ENCODE results near the gene FCGR2B. TPM values are rescaled to one million over a fixed set of nuclear protein-coding genes. Genes with fewer than 3 reads are reported as not detected.

Gene FCGR2B
- total and polyA plus RNA-seq, 2 of the 13 experiments (the other 11 are each of a cell fraction or from before 2014, with no cell fraction given), result not detected

GRCh38 chr1:161688946-161689345 is 26.0 kb downstream of the FCGR2B start:
- ChIA-PET POLR2A (no interaction called here), CTCF (ENCODE audit: low intra/inter-chr PET ratio, low total read pairs) (no interaction called here)

More at GRCh38 chr1:161688946-161689345, 26.0 kb downstream of the FCGR2B start:
- Histone ChIP-seq H3K36me3 (replicated peaks in 1 of 2; ENCODE audit: control insufficient read depth in 1 of 2, insufficient read depth in 2 of 2, low read length in 2 of 2) (no peaks in the 10 kb centered on the region), H3K4me1 (ENCODE audit: insufficient read depth, low read length) (no peaks in the 10 kb centered on the region), H3K27ac (ENCODE audit: extremely low read length, insufficient read depth, low read length) (no peak overlapping the region), H3K79me2 (ENCODE audit: insufficient read depth, low read length) (no peaks in the 10 kb centered on the region), H3K4me2 (ENCODE audit: low read depth, low read length) (no peak overlapping the region), H3K4me3 (replicated peaks in 1 of 3; ENCODE audit: insufficient read depth in 1 of 3, low read depth in 2 of 3, low read length in 3 of 3) (no peak overlapping the region), H4K20me1 (ENCODE audit: insufficient read depth, low read length) (no peaks in the 10 kb centered on the region), H3K27me3 (ENCODE audit: control insufficient read depth in 1 of 2, insufficient read depth in 2 of 2, low read length in 2 of 2) (no peaks in the 10 kb centered on the region), H3K9me3 (ENCODE audit: low read length) (no peaks in the 10 kb centered on the region), H2AFZ (ENCODE audit: low read length) (no peak overlapping the region), H3K9ac (ENCODE audit: insufficient read depth, low read depth, low read length) (no peak overlapping the region)
- DNase-seq (ENCODE audit: low spot score) (no peak), FAIRE-seq (no peak), ATAC-seq (no peak)
- intact Hi-C loops (cut with micrococcal nuclease; ENCODE audit: unreplicated experiment), result no loop called here
- no peak for TF ChIP-seq MBNL3 (CRISPR knock-in tag; conservative IDR thresholded peaks at IDR 0.05)
- TF ChIP-seq ZFYVE20 (CRISPR knock-in tag; IDR thresholded peaks at IDR 0.05; ENCODE audit: borderline replicate concordance, low read depth), result no peak
- no peak for TF ChIP-seq ZNF75D (CRISPR knock-in tag; IDR thresholded peaks at IDR 0.05; ENCODE audit: borderline replicate concordance)
- no peak for TF ChIP-seq PAX8 (CRISPR knock-in tag; IDR thresholded peaks at IDR 0.05; ENCODE audit: borderline replicate concordance)
- no peak for TF ChIP-seq MIER2 (CRISPR knock-in tag; IDR thresholded peaks at IDR 0.05)
- TF ChIP-seq ZNF841 (CRISPR knock-in tag; IDR thresholded peaks at IDR 0.05; ENCODE audit: borderline replicate concordance), result no peak
- no peak for TF ChIP-seq TBX3 (IDR thresholded peaks at IDR 0.05; ENCODE audit: borderline replicate concordance)
- TF ChIP-seq ZFAT (CRISPR knock-in tag; conservative IDR thresholded peaks at IDR 0.05), result no peak
- TF ChIP-seq CENPBD1 (CRISPR knock-in tag; IDR thresholded peaks at IDR 0.05; ENCODE audit: borderline replicate concordance, low read depth), result no peak
- no peak for TF ChIP-seq SRY (CRISPR knock-in tag; IDR thresholded peaks at IDR 0.05)
- no peak for TF ChIP-seq MLXIP (CRISPR knock-in tag; IDR thresholded peaks at IDR 0.05; ENCODE audit: borderline replicate concordance)
- in situ Hi-C loops (cut with HindIII; ENCODE audit: extremely low pct_ligation_motif_present, low pct_unique_long_range_greater_than_20kb), result no loop called here
- BruUV-seq (replicated peaks), result no TSS peak
- 40% methylated on average over 3 of the region's 3 CpGs for WGBS (ENCODE audit: low lambda C conversion rate)
